ENCODE measurements around the gene MARCHF10.
"Not testable (repeated sequence)": the region's sequence is repeated elsewhere in the genome, so short reads cannot be mapped to it uniquely, and the experiment has no call there.

The MARCHF10 gene

GRCh38 chr17:62791235-62791734 is 16.8 kb downstream of the MARCHF10 start:
- DNase-seq (ENCODE audit: low read depth in 2 of 3, low spot score in 1 of 3): no peak

- DNase-seq (ENCODE audit: low read depth in 2 of 3, low spot score in 1 of 3): no peak
Measured at GRCh38 chr17:62790564-62790986, 17.5 kb downstream of the MARCHF10 start.

- no peak for DNase-seq (ENCODE audit: low read depth in 2 of 3, low spot score in 1 of 3)
Measured at GRCh38 chr17:62787366-62787765, 20.7 kb downstream of the MARCHF10 start.

- no peak for DNase-seq (ENCODE audit: low read depth in 2 of 3, low spot score in 1 of 3)
Measured at GRCh38 chr17:62786646-62787045, 21.5 kb downstream of the MARCHF10 start.

GRCh38 chr17:62785983-62786382 is 22.1 kb downstream of the MARCHF10 start:
- not testable (repeated sequence) for DNase-seq (ENCODE audit: low read depth in 2 of 3, low spot score in 1 of 3)

GRCh38 chr17:62782730-62783270 is 25.3 kb downstream of the MARCHF10 start:
- DNase-seq (ENCODE audit: low read depth in 2 of 3, low spot score in 1 of 3): no peak

GRCh38 chr17:62781831-62782251 is 26.3 kb downstream of the MARCHF10 start:
- no peak for DNase-seq (ENCODE audit: low read depth in 2 of 3, low spot score in 1 of 3)

- DNase-seq (ENCODE audit: low read depth in 2 of 3, low spot score in 1 of 3): no peak
Measured at GRCh38 chr17:62781356-62781755, 26.8 kb downstream of the MARCHF10 start.

GRCh38 chr17:62780951-62781350 is 27.2 kb downstream of the MARCHF10 start:
- no peak for DNase-seq (ENCODE audit: low read depth in 2 of 3, low spot score in 1 of 3)

- DNase-seq (ENCODE audit: low read depth in 2 of 3, low spot score in 1 of 3): no peak
Measured at GRCh38 chr17:62780269-62780668, 27.8 kb downstream of the MARCHF10 start.

GRCh38 chr17:62778990-62779681 is 29.0 kb downstream of the MARCHF10 start:
- no peak for DNase-seq (ENCODE audit: low read depth in 2 of 3, low spot score in 1 of 3)

GRCh38 chr17:62775876-62776275 is 32.2 kb downstream of the MARCHF10 start:
- no peak for DNase-seq (ENCODE audit: low read depth in 2 of 3, low spot score in 1 of 3)

- DNase-seq (ENCODE audit: low read depth in 2 of 3, low spot score in 1 of 3): no peak
Measured at GRCh38 chr17:62774338-62774737, 33.8 kb downstream of the MARCHF10 start.

GRCh38 chr17:62767997-62768396 is 40.1 kb downstream of the MARCHF10 start:
- no peak for DNase-seq (ENCODE audit: low read depth in 2 of 3, low spot score in 1 of 3)

- no peak for DNase-seq (ENCODE audit: low read depth in 2 of 3, low spot score in 1 of 3)
Measured at GRCh38 chr17:62765351-62765750, 42.8 kb downstream of the MARCHF10 start.

- no peak for DNase-seq (ENCODE audit: low read depth in 2 of 3, low spot score in 1 of 3)
Measured at GRCh38 chr17:62763891-62764600, 44.1 kb downstream of the MARCHF10 start.

GRCh38 chr17:62761884-62762283 is 46.2 kb downstream of the MARCHF10 start:
- DNase-seq (ENCODE audit: low read depth in 2 of 3, low spot score in 1 of 3): no peak

GRCh38 chr17:62760945-62761267 is 47.2 kb downstream of the MARCHF10 start:
- no peak for DNase-seq (ENCODE audit: low read depth in 2 of 3, low spot score in 1 of 3)

GRCh38 chr17:62760059-62760944 is 47.8 kb downstream of the MARCHF10 start:
- DNase-seq (ENCODE audit: low read depth in 2 of 3, low spot score in 1 of 3): no peak

- DNase-seq (ENCODE audit: low read depth in 2 of 3, low spot score in 1 of 3): no peak
Measured at GRCh38 chr17:62757500-62757951, 50.6 kb downstream of the MARCHF10 start.

- DNase-seq (ENCODE audit: low read depth in 2 of 3, low spot score in 1 of 3): no peak
Measured at GRCh38 chr17:62756198-62756597, 51.9 kb downstream of the MARCHF10 start.
